Endothelial cell of umbilical vein (primary cell): ENCODE results near the gene ITIH5. TPM values are rescaled to one million over a fixed set of nuclear protein-coding genes. Genes with fewer than 3 reads are reported as not detected.

Experiments
- BruUV-seq: library from RNA; stranded (reverse); fragments of 400-500 nt; replicated peaks from 2 replicates; lab custom pipeline; 2021; lab: Mats Ljungman, UMichigan
- CTCF ChIA-PET: fragments of 300-600, 350-600 bp; sonication (Branson Sonifier 250); formaldehyde crosslinking; loops from one replicate; lab custom pipeline; 2021; ENCODE audit warnings: antibody characterized with exemption, inconsistent platforms; lab: Charles Lee
- POLR2A ChIA-PET: fragments of 300-600, 350-600 bp; sonication (Branson Sonifier 250); formaldehyde crosslinking; loops from one replicate; lab custom pipeline; 2021; ENCODE audit warnings: antibody characterized with exemption, inconsistent platforms; lab: Charles Lee
- DNase-seq: peaks from one replicate; pipeline ENCODE4 v3.0.0-alpha.2; 2011; ENCODE audit warnings: low read depth, low spot score
- FAIRE-seq: peaks from 2 replicates; lab custom pipeline; 2011; peaks lifted over from hg19 to GRCh38; lab: Jason Lieb, UNC
- H2AFZ ChIP-seq: 2 replicates; pipeline ENCODE4 v1.6.0; 2012; ENCODE audit warnings: low read depth, low read length, control low read depth, inconsistent platforms
- H3K27ac ChIP-seq: 2 replicates; pipeline ENCODE4 v1.5.1; 2011; ENCODE audit warnings: low read depth, mild to moderate bottlenecking, control low read depth, low read length, moderate library complexity; ENCODE audit not compliant: insufficient read depth
- H3K27me3 ChIP-seq, 2 experiments: 2 replicates each; pipeline versions ENCODE4 v1.6.0 to v1.6.1; 2011; ENCODE audit warnings: low read length in 2 of 2, mixed read lengths in 1 of 2; ENCODE audit not compliant: control insufficient read depth in 2 of 2, insufficient read depth in 2 of 2
- H3K36me3 ChIP-seq, 2 experiments: 2 replicates in 1 of 2; 3 replicates in 1 of 2; pipeline ENCODE4 v1.5.1; 2011; ENCODE audit warnings: low read length in 2 of 2, mild to moderate bottlenecking in 1 of 2, moderate library complexity in 1 of 2; ENCODE audit not compliant: control insufficient read depth in 2 of 2, insufficient read depth in 2 of 2; ENCODE audit errors: extremely low read depth in 1 of 2
- H3K4me1 ChIP-seq: 3 replicates; pipeline ENCODE4 v1.5.1; 2011; ENCODE audit warnings: mild to moderate bottlenecking, low read length; ENCODE audit not compliant: control insufficient read depth, insufficient read depth; ENCODE audit errors: extremely low read depth
- H3K4me2 ChIP-seq: 2 replicates; pipeline ENCODE4 v1.6.1; 2011; ENCODE audit warnings: low read length, control low read depth, mixed read lengths; ENCODE audit not compliant: insufficient read depth
- H3K4me3 ChIP-seq, 3 experiments: fragments of 200-600 bp in 1 of 3; sonication (generic), shearing (Covaris generic) in 1 of 3; replicated peaks in 1 of 3; 2 replicates each; pipeline ENCODE4 v1.5.1; 2011 to 2016; ENCODE audit warnings: control low read depth in 3 of 3, low read length in 3 of 3, mild to moderate bottlenecking in 2 of 3, inconsistent platforms in 1 of 3, low read depth in 1 of 3, moderate library complexity in 1 of 3; ENCODE audit not compliant: insufficient read depth in 1 of 3
- H3K79me2 ChIP-seq: 2 replicates; pipeline ENCODE4 v1.6.0; 2012; ENCODE audit warnings: low read length, inconsistent platforms; ENCODE audit not compliant: control insufficient read depth, insufficient read depth
- H3K9ac ChIP-seq: replicated peaks from 2 replicates; pipeline ENCODE3; 2011; ENCODE audit warnings: low read length, control low read depth; ENCODE audit not compliant: insufficient read depth; ENCODE audit errors: extremely low read depth
- H3K9me1 ChIP-seq: replicated peaks from 3 replicates; pipeline ENCODE4 v1.6.0; 2011; ENCODE audit warnings: mild to moderate bottlenecking, low read length; ENCODE audit not compliant: control insufficient read depth, insufficient read depth; ENCODE audit errors: extremely low read depth
- H3K9me3 ChIP-seq: replicated peaks from 2 replicates; pipeline ENCODE4 v1.5.1; 2012; ENCODE audit warnings: low read length, inconsistent platforms; ENCODE audit not compliant: control insufficient read depth, insufficient read depth
- H4K20me1 ChIP-seq: replicated peaks from 2 replicates; pipeline ENCODE3; 2011; ENCODE audit warnings: mild to moderate bottlenecking, low read length; ENCODE audit not compliant: control insufficient read depth, insufficient read depth; ENCODE audit errors: extremely low read depth
- EZH2 ChIP-seq: IDR thresholded peaks from 2 replicates; pipeline ENCODE4 v1.6.1; 2012; ENCODE audit warnings: borderline replicate concordance, low read depth, mild to moderate bottlenecking, moderate library complexity, low read length, inconsistent platforms; ENCODE audit not compliant: severe bottlenecking
- FOS ChIP-seq: IDR thresholded peaks from 2 replicates; pipeline ENCODE4 v1.6.1; 2011; ENCODE audit warnings: mild to moderate bottlenecking, low read length, moderate library complexity, borderline replicate concordance; ENCODE audit not compliant: insufficient read depth
- GATA2 ChIP-seq: IDR thresholded peaks from 2 replicates; pipeline ENCODE4 v1.7.0; 2011; ENCODE audit warnings: low read depth, mild to moderate bottlenecking, moderate library complexity, mixed read lengths, low read length; ENCODE audit not compliant: insufficient read length, insufficient read depth
- JUN ChIP-seq: IDR thresholded peaks from 2 replicates; pipeline ENCODE4 v1.6.1; 2011; ENCODE audit warnings: borderline replicate concordance, low read depth; ENCODE audit not compliant: insufficient read length, insufficient read depth
- MAX ChIP-seq: IDR thresholded peaks from 2 replicates; pipeline ENCODE4 v1.6.1; 2011; ENCODE audit not compliant: insufficient read depth, insufficient read length
- MYC ChIP-seq: IDR thresholded peaks from one replicate; pipeline ENCODE4 v1.6.1; 2011; ENCODE audit warnings: mild to moderate bottlenecking, low read depth, low read length
- POLR2AphosphoS5 ChIP-seq: IDR thresholded peaks from 2 replicates; pipeline ENCODE4 v1.6.1; 2012; ENCODE audit warnings: low read depth, mild to moderate bottlenecking, control low read depth, low read length, moderate library complexity; ENCODE audit not compliant: insufficient read depth
- dilution Hi-C: fragments of 300-500 bp; cut with MboI; formaldehyde crosslinking; loops from one replicate; pipeline ENCODE4 v1.15.0; 2019; ENCODE audit warnings: low sequenced_read_pairs; ENCODE audit not compliant: extremely low pct_ligation_motif_present
- intact Hi-C: fragments of 100-400 bp; cut with micrococcal nuclease; formaldehyde crosslinking; loops from one replicate; pipeline ENCODE4 v1.10.0; 2022
- polyA plus RNA-seq, 4 experiments: library from polyadenylated mRNA; depleted of rRNA in 3 of 4; stranded (reverse) in 3 of 4; unstranded in 1 of 4; fragments of >200 nt; gene quantifications; 2 replicates each; pipeline versions ENCODE4 v1.2.1 to v1.2.3, GENCODE V29; 2011 to 2012; ENCODE audit warnings: missing spikeins in 1 of 4
- total RNA-seq: library from RNA; stranded (reverse); gene quantifications from 2 replicates; pipeline ENCODE4 v1.2.3, GENCODE V29; 2021
- TF ChIP-seq, protein P1 (sequence below), 2 donors: IDR thresholded peaks; 1 replicate in 1 of 2; 2 replicates in 1 of 2; pipeline ENCODE4 v1.5.1; 2011; ENCODE audit warnings: low read length in 2 of 2, mild to moderate bottlenecking in 2 of 2, moderate library complexity in 2 of 2, control low read depth in 1 of 2, inconsistent platforms in 1 of 2, low read depth in 1 of 2; ENCODE audit not compliant: insufficient read depth in 1 of 2; ENCODE audit errors: extremely low read depth in 1 of 2

The ITIH5 gene
- total and polyA plus RNA-seq, 2 donors (not counting 3 experiments of a cell fraction or from before 2014, with no cell fraction given) = not detected

- no TSS peak for BruUV-seq
- CTCF ChIA-PET = interaction anchor here (0.6 kb wide), 1 partner anchor 1618 kb away, joined by 3 read pairs; no protein-coding TSS in a partner anchor
- H3K4me3 ChIP-seq = no peak overlapping the region
- no peak for DNase-seq
- H3K4me2 ChIP-seq = no peak overlapping the region
- FAIRE-seq = no peak
- no peaks in the 10 kb centered on the region for H3K27me3 ChIP-seq
- dilution Hi-C loops = no loop called here
- no peak overlapping the region for H3K27ac ChIP-seq
- no peak for TF ChIP-seq POLR2AphosphoS5
- TF ChIP-seq, protein P1, sequence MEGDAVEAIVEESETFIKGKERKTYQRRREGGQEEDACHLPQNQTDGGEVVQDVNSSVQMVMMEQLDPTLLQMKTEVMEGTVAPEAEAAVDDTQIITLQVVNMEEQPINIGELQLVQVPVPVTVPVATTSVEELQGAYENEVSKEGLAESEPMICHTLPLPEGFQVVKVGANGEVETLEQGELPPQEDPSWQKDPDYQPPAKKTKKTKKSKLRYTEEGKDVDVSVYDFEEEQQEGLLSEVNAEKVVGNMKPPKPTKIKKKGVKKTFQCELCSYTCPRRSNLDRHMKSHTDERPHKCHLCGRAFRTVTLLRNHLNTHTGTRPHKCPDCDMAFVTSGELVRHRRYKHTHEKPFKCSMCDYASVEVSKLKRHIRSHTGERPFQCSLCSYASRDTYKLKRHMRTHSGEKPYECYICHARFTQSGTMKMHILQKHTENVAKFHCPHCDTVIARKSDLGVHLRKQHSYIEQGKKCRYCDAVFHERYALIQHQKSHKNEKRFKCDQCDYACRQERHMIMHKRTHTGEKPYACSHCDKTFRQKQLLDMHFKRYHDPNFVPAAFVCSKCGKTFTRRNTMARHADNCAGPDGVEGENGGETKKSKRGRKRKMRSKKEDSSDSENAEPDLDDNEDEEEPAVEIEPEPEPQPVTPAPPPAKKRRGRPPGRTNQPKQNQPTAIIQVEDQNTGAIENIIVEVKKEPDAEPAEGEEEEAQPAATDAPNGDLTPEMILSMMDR (IDR thresholded peaks at IDR 0.05; ENCODE audit: extremely low read depth in 1 of 2, insufficient read depth in 1 of 2, low read depth in 1 of 2, low read length in 2 of 2) = no peak
- TF ChIP-seq EZH2 = no peak
- no peak for TF ChIP-seq GATA2
- no peak for TF ChIP-seq JUN
- no peak for TF ChIP-seq FOS
- no peak for TF ChIP-seq MYC
- TF ChIP-seq MAX = no peak
- no peaks in the 10 kb centered on the region for H3K36me3 ChIP-seq
- POLR2A ChIA-PET = no interaction called here
- H3K9ac ChIP-seq = no peak overlapping the region
- H3K9me1 ChIP-seq = no peaks in the 10 kb centered on the region
- H3K4me1 ChIP-seq = no peaks in the 10 kb centered on the region
- no peaks in the 10 kb centered on the region for H3K9me3 ChIP-seq
- H4K20me1 ChIP-seq = no peaks in the 10 kb centered on the region
- intact Hi-C loops = no loop called here
- H2AFZ ChIP-seq = no peak overlapping the region
- H3K79me2 ChIP-seq = no peaks in the 10 kb centered on the region
These were observed 56.7 kb downstream of the ITIH5 start for GRCh38 chr10:7610026-7610425.
